ENCODE data around the gene NT5E.

The NT5E gene

DNA sequence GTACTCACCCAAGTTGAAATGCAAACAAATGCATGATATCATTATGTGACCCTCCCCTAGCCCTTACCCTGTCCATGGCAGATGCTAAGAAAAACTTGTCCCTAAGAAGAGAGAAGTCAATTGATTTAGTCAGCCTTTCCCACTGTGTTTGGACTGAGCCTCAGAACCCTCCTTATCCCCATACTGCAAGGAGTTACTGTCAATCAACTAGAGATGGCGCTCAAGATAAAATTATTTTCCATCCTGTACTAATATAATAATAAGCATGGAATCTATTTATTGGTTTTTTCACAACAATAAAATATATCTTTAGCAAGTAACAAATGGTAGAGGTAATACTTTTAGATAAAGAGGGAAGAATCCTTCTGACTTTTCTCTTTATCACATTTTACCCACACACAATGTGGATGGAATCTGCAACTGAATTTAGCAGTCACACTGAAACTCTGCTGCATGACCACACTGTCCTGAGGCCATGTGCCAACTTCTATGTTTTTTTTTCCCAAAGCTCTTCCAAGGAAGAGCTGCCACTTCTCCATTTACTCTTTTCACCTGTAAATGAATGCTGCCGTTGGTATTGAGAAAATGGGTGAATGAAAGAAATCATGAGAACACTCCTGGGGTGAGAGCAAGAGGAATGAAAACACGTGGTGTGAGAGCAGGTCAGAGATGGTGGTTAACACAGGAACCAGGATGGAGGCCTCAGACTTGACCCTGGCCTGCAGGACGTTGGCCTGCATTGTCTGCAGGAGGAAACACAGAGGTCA is 10.5 kb downstream of the NT5E start:
- DNase-seq (ENCODE audit: low read depth, low spot score), result no peak

DNA sequence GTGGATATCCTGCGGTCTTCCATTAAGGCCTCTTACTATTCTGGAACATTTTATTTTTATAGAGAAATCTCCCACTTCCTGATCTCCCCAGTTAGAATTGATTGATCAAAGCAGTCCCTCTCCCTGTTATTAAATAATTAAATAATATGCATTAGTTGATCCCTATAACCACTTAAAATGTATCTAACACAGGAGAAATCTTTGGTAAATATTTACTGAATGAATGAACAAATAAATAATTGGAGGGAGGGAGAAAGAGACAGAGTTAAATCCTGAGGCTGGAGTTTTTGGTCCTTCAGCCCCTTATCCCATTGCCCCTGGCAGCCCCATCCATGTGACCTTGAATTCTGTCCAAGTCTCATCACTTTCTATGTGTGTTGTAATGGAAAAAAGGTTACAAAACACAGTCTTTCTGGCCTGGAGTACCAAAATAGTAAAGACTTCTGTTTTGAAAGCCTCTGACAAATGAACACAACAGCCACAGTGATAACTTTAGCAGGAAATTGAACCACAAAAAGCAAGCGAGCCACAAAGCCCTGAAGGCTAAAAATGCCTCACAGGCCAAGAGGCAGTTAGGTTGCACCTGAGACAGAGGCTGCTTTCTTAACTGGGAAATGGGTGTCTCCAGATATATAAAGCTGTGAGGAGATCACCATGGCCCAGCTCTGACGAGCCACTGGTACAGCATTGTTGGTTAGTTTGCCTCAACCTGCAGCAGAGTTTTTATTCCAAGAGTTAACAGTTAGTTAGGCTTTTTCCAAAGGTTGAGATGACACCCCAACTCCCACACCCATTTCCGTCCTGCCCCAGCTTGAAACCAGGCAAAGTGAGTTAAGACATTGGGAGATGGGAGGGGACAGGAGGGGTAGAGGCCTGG is 11.3 kb downstream of the NT5E start:
- DNase-seq (ENCODE audit: low read depth, low spot score), result no peak

DNA sequence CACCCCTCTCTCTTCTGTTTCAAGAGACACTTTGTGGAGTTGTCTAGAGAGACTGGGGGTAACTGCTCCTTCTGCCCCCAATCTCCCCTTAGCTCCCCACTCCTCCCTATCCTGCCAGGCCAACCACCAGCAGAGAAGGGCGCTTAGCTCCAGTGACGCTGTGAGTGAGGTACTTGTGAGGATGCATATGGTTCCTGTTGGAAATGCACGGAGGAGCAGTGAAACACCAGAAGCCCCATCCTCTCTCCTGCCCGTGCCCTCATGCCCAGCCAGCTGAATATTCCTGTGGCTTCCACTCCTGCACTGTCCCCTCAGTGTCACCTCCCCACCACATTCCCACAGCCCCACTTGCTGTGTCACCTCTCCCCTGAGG is 11.9 kb downstream of the NT5E start:
- no peak for DNase-seq (ENCODE audit: low read depth, low spot score)

DNA sequence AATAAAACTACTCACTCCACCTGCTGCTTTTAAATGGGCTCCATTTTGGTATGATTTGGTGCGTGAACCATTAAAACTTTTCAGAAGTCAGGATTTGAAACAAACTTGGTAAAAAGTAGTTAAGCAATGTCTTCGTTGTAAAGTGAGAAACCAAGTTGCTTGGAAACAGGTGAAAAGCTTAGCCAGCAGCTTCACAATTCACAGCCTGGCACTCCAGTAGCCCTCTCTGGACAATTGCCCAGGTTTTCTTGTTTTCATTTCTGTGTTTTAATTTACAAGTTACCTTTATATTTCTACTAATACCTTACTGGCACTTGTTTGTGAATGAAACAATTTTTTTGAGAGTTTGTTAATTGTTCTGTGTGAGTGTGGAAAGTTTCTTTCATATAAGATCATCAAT is 12.8 kb downstream of the NT5E start:
- no peak for DNase-seq (ENCODE audit: low read depth, low spot score)

DNA sequence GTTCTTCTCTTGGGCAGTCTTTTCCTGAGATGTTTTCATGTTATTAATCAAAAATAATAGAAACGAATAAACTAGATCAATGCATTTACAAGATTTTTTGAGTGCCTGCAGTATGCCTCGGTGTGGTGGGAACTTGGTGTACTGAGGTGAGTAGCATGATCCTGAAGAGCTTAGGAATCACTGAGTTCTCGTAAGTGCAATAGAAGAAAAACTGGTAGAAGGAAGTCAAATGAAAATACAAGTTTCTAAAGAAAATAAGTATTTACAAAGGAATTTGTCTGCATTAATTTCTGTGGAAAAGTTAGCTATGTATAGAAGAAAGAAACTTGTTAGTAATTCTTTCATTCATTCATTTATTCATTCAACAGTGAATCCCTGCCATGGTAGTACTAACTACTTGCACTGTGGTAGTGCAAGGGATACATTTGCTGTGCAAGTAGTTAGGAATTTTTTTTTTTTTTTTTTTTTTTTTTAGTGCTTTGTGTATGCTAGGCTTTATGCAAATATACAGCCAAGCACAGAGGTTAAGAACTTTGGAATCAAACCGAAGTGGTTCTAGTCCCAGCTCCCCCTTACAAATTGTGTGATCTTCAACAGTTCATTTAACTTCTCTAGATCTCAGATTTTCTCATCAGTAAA is 13.9 kb downstream of the NT5E start:
- DNase-seq (ENCODE audit: low read depth, low spot score), result no peak

DNA sequence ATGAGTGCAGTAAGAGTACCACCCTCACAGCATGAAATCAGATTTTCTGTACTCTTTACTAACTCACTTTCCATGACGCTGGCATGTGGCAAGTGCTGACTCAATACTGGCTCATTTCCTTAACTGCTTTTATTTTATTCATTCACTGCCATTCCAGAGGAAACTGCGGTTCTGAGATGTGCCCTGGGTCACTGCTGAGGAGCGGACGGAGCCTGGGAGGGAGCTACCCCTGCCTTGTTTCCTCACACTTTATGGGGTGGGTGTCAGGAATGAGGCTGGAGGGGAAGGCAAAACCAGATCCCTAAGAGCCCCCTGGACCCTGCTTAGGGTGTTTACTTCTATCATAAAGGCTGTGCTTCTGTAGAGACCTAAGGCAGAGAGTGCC is 14.4 kb downstream of the NT5E start:
- DNase-seq (ENCODE audit: low read depth, low spot score), result no peak

DNA sequence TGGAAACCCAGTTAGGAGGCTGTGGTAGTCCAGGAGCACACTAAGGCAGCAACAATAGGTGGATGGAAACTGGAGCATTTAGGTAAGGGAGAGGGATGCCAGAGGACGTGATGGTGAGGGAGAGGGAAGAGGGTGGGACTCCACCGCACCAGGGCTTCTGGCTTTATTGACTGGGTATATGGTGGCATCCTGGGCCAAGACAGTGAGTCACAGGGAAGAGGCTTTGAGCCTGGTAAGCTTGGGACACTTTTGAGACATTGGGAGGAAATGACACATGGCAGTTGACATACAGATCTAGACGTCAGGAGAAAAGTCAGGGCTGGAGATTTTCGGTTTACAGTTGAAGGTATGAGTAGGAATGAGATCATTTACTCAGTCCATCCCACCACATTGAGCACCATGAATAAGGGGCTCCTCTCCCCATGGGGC is 14.9 kb downstream of the NT5E start:
- no peak for DNase-seq (ENCODE audit: low read depth, low spot score)

DNA sequence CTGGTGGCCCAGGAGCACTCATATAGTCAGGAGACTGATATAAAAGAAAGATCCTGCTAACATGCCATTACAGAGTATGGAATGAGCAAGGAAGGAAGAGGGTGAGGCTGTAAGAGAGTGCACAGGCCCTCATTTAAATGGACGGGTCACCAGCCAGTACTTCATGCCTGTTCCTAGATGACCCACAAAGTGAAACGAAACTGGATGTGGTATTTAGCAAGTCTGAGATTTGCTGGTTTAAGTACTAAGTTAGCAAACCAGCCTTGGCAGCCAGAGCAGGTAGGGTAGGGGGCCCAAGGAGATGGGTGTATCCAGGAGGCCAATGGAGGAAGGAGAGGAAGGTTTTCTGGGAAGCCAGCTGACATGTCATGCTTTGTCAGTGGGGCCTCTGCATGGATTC is 15.9 kb downstream of the NT5E start:
- no peak for DNase-seq (ENCODE audit: low read depth, low spot score)

DNA sequence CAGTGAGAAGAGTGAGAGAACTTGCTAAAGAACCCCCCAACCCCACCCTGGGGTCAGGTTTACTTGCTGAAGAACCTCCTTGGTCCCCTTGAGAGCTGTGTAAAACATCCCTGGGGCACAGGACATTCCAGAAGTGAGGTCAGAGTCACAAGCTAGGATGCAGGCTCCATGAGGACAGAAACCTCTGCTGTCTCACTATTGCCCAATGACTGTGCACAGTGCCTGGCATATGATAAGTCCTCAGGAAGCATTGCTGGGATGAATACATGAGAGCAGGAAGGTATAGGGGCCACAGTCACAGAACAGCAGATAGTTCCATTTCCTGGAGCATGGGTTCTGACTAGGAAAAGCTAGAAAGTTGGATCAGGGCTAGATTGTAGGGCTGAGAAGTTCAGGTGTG is 18.4 kb downstream of the NT5E start:
- DNase-seq (ENCODE audit: low read depth, low spot score), result no peak

DNA sequence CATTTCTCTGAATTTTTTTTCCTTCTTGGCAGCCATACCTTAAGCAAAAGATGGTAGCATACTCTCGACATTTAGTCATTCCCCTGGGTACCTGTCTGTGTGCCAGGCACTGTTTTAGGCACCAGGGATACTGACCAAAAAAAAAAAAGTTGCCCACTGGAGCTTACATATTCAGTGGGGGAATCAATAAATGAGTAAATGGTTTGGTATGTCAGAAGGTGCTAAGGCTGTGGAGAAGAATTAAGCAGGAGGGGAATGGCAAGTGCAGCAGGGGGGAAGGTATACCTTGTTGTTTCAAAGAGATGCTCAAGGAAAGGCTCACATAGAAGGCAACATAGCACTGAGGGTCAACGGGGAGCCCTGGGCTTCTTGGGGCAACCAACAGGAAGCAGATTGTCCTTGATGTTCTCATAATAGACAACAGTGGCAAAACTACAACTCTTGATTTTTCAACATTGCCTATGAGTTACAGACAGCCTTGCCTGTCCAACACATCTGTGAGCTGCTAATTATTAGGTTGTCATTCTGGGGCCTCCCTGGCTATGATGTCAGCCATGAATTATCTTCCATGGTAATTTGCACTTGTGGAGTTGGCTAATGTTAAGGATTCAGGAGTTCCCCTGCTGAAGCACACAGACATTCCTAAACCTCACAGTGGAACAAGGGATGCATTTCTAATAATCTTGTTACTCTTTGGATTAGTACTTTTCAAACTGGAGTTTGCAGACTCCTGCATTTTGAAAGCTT is 19.6 kb downstream of the NT5E start:
- no peak for DNase-seq (ENCODE audit: low read depth, low spot score)

DNA sequence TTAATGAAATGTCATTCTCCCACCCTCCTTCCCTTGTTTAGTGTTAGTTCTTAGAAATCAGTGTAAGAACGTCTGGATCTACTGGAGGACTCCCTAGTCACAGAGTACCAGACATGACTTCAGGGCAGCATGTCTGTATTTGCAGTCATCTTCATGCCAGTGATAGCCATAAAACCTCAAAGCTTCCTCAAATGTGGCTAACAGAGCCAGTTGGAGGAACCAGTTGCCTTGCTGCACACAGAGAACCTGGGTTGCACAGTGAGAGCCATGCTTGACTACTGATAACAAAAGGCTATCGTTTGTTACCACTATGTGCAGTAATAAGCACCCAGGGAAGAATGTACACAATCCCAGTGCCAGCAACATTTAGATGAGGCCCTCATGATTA is 20.1 kb downstream of the NT5E start:
- no peak for DNase-seq (ENCODE audit: low read depth, low spot score)

DNA sequence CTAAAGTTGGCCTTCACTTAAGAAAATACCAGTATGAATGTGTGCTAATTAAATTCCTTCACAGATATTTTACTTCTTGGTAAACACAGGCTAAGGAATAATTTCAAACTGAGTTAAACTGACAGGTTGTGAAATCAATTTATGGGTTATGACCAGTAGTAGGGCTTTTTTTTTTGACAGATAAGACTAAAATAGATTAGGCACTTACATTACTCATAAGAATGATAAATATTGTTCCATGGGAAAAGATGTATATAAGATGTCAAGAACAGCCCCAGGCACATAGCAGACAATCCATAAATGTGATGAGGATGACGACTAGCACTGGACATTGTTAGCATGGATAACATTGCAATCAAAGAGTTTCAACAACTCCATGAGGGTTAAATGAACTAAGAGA is 22.9 kb downstream of the NT5E start:
- DNase-seq (ENCODE audit: low read depth, low spot score), result no peak

DNA sequence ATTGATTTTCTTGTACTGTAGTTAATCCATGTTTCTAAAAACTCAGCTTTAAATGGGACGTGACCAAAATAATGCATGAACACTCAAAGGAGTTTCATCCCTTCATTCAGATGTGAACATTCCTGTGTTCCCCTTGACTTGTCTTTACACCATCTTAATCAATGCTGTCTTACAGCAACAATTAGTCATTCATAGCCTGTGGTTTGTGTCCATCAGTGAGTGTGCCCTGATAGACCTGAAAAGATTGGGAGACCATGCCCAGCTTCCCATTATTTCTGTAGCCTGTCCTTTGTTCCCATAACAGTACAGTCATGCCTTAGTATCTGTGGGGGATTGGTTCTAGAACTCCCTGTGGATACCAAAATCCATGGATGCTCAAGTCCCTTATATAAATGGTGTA is 23.9 kb downstream of the NT5E start:
- DNase-seq (ENCODE audit: low read depth, low spot score), result no peak

DNA sequence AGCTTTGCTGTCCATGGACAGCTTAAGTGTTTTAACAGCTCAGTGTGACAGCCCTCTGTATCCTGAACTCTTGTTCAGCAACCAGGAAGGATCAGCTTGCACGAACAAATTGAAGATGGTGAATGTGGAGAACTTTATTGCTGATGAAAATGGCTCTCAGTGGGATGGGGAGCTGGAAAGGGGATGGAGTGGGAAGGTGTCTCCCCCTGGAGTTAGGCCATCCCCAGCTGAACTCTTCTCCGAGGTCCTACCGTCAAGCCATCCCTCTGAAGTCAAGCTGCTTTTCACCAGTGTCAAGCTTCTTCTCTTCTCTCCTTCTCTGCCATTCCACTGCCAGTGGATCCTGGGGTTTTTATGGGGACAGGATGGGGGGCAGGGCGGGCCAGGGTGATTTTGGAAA is 26.6 kb downstream of the NT5E start:
- no peak for DNase-seq (ENCODE audit: low read depth, low spot score)

DNA sequence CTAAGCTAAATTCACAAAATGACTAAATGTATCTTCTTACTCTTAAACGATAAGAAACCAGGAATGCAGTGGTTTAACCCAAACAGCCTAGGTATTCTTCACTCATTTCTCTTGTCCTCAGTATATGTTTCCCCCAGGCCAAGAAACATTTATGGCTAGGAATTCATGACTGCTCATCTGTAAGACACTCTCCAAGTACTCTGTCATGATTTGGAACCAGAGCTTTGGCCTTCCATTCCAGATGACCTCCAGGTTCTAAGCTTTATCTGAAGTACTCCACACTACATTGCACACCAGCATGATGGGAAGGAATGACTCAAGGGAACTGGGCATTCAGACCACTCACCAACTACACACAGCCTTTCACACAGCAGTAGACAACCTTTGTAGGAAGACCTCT is 29.3 kb downstream of the NT5E start:
- no peak for DNase-seq (ENCODE audit: low read depth, low spot score)

DNA sequence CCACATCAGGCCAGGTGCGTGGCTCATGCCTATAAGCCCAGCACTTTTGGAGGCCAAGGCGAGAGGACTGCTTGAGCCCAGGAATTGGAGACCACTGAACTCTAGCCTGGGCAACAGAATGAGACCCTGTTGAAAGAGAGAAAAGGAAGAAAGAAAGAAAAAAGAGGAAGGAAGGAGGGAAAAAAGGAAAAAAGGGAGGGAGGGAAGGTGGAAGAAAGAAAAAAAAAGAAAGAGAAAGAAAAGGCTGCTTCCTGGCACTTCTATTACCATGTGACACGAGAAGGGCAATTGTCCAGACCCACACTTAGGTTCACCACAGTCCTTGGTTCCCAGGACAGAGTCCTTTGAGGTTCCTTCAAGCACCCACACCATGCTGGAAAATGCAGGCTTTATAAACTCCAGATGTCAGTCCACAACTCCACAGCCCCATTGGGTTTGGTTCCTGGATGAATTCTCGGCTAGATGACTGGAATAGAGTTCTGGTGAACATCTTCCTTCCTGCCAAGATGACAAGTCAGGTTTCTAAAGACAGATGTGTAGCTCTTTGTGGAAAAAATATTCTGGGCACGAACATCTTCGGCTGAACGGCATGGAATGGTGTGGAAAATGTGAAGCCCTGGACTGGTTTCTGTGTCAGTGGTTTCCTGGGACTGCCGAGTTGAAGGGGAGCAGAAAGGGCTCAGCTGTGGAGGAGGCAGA is 32.5 kb downstream of the NT5E start:
- DNase-seq (ENCODE audit: low read depth, low spot score), result no peak

DNA sequence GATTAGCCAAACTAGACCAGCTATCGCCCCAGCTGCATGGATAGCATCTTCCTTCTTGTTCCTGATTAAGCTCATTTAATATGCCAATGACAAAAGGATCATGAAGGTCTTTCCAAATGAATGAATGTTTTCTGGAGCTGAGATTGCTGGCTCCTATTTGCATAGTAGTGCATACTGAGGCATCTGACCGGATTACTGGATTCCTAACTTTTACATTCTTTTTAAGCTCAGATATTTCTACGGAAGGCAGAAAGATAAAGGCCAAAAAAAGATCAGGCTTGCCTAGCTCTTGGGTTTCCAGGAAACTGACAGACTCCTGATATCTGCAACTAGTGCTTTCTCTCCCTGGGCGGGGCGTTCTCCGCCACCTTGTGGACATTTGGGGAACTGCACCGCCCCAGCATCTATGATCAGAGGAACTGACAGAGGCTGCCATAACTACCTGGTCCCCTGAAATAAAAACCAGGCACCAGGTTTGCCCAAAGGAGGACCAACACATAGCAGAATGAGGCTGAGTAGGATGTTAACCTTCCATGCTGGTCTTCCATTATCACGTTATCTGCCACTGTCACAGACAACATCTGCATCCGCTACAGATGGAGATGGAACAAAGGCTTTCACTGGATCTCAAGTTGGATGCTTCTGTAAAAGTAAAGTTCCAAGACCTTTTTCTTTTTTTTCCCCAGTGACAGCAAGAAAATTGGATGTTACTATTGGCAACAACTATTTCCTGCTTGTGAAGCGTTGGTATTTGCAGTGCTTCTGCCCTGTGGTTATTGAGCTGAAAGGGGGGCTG is 33.2 kb downstream of the NT5E start:
- DNase-seq (ENCODE audit: low read depth, low spot score), result no peak

DNA sequence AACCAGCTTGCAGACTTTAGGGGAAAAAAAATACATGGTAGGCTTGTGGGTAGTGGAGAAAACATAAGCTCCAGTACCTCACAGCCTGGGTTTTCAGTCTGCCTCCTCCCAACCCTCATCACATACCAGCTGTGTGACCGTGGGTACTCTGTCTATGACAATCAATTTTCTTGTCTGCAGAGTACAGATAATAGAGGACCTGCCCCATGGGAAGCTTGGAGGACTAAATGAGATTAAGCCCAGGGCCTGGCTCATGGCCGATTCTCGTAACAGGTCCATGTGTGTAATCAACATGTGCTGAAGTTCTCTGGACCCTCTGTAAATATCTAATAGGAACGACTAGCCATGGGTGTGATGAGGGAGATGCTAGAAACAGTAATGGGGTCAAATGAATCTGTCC is 34.0 kb downstream of the NT5E start:
- no peak for DNase-seq (ENCODE audit: low read depth, low spot score)

DNA sequence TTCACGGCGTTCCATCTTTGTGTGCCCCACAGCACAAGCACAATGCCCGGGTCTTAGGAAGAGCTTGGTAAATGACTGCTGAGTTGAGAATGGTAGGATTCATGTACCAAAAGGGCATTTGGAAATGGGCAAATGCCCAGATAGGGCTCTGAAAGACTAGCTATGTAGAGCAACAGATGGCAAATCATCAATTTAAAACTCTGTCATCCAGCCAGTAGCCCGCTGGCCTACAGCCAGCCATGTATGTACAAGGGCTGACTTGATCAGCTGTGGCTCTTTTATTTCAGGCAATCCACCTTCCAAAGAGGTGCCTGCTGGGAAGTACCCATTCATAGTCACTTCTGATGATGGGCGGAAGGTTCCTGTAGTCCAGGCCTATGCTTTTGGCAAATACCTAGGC is 35.1 kb downstream of the NT5E start:
- DNase-seq (ENCODE audit: low read depth, low spot score), result no peak

DNA sequence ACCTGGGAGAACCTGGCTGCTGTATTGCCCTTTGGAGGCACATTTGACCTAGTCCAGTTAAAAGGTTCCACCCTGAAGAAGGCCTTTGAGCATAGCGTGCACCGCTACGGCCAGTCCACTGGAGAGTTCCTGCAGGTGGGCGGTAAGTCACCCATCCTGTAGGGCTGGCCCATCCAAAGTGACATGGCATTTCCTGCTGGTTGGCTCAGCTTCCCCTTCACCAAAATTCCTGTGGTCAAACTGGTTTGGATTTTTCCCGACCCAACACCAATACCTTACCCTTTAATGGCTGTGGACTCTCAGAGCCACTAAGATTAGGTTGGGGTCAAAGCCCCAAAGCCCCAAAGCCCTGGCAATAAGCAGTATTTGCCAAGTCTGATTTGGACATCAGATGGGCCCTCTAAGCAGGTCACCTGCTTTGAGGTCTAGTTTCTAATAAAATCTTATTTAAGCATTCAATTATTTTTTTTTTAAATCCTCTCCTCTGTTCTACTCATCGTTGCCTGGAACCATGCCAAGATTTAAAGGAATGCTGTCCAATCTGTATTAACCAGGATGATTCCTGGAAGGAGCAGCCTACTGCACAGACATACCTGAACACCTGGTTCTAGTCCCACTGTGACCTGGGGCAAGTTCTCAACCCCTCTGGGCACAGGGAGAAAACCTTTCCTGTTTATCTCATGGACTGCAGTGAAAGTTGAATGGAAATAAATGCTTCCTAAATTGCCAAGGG is 40.8 kb downstream of the NT5E start:
- no peak for DNase-seq (ENCODE audit: low read depth, low spot score)

Data from iPS DF 19.7 (cell line).